Measurements from ENCODE around the gene POLR2C.

DNA sequence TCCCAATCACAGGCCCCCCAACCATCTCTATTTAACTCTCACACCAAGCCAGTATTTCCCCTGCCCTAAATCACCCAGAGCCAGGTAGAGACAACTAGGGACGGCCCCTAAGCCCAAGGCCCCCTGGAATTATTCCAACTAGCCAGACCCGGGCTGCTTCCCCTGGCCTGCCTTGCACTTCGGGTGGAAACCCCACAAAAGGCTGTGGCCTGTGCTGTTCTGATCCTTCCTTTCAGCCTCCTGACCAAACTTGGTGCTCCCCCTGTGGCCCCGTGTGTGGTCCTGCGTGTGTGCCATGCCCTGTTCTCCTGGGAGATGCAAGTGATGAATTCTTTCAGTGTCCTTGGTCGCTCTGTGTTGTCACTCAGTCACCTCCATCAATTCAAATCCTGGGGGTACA is 43.0 kb upstream of the POLR2C start:
- TF ChIP-seq NRF1 (conservative IDR thresholded peaks at IDR 0.05; ENCODE audit: low read depth, low read length) = no peak
- no peak for TF ChIP-seq NFIC (IDR thresholded peaks at IDR 0.05; ENCODE audit: low read depth, low read length)
